ENCODE data around the gene GPATCH3.

Gene GPATCH3

DNA sequence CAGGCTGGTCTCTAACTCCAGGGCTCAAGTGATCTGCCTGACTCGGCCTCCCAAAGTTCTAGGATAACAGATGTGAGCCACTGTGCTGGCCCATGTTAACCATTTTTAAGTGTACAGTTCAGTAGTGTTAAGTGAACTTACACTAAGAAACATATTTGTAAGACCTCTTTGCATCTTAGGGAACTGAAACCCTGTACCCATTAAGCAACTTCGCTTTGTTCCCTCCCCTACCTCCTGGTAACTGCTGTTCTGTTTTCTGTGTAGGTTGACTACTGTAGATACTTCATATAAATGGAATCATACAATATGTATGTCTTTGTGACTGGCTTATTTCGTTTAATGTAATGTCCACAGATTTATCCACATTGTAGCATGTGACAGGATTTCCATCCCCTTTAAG lies 32.3 kb upstream of the GPATCH3 start:
- ATAC-seq (replicated peaks; ENCODE audit: extremely low read depth, poor library complexity, severe bottlenecking) (no peak), DNase-seq (ENCODE audit: low spot score in 2 of 2) (no peak)
- Mint-ChIP-seq H3K4me3 (no peak overlapping the region), H3K27me3 (no peaks in the 10 kb centered on the region), H3K9me3 (no peaks in the 10 kb centered on the region), H3K27ac (ENCODE audit: low read depth) (no peak overlapping the region), H3K4me1 (peaks cover 6% of the 10 kb centered on the region), H3K36me3 (ENCODE audit: insufficient read depth) (peaks cover 36% of the 10 kb centered on the region)

DNA sequence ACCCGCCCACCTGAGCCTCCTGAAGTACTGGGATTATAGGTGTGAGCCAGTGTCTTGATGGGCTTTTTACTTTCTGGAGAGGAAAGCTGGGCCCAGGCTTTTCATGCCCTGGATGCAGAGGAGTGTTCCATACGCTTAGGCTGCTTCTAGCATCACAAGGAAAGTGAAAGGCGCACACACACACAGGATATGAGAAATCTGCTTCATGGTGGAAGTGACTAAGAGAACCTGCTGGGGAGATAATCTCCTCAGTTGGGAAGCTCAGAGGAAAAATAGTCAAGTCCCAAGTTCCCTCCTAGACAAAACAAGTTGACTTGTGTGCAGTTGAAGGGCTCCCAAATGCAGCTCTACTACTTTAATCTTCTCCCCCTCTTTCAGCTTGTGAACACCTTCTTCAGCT lies 23.4 kb upstream of the GPATCH3 start:
- Mint-ChIP-seq H3K4me1 (peaks cover 44% of the 10 kb centered on the region), H3K36me3 (ENCODE audit: insufficient read depth) (peaks cover 45% of the 10 kb centered on the region), H3K9me3 (no peaks in the 10 kb centered on the region), H3K4me3 (peak overlapping the region; percentile 87), H3K27me3 (no peaks in the 10 kb centered on the region), H3K27ac (ENCODE audit: low read depth) (peak overlapping the region; percentile 92)
- DNase-seq (ENCODE audit: low spot score in 2 of 2) (no peak), ATAC-seq (replicated peaks; ENCODE audit: extremely low read depth, poor library complexity, severe bottlenecking) (no peak)

DNA sequence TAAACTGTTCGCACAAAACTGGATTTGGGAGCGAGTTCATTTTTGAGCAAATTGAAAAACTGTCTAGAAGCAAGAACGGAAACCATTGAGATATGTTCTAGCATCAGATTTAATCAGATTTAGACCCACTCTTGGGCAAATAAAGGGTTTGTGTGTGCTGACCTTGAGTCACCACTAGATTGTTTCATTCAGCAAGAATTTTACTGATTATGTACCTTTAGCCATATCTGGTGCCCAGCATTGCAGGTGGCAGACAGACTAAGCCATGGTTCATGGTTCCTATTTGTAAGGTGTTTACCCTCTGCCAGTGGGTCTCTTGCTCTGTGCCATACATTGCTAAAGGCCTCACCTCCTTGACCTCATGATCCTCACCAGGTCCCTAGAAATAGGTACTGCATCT lies 22.6 kb upstream of the GPATCH3 start:
- Mint-ChIP-seq H3K4me1 (peaks cover 44% of the 10 kb centered on the region), H3K36me3 (ENCODE audit: insufficient read depth) (peaks cover 41% of the 10 kb centered on the region), H3K27me3 (no peaks in the 10 kb centered on the region), H3K4me3 (peak overlapping the region; percentile 87), H3K9me3 (no peaks in the 10 kb centered on the region), H3K27ac (ENCODE audit: low read depth) (peak overlapping the region; percentile 92)
- no peak for ATAC-seq (replicated peaks; ENCODE audit: extremely low read depth, poor library complexity, severe bottlenecking)
- DNase-seq (ENCODE audit: low spot score in 2 of 2) = no peak

- Mint-ChIP-seq H3K36me3 (ENCODE audit: insufficient read depth) (peaks cover 36% of the 10 kb centered on the region), H3K4me3 (peak overlapping the region; percentile 87), H3K27ac (ENCODE audit: low read depth) (peak overlapping the region; percentile 92), H3K9me3 (no peaks in the 10 kb centered on the region), H3K4me1 (peaks cover 44% of the 10 kb centered on the region), H3K27me3 (no peaks in the 10 kb centered on the region)
- DNase-seq (ENCODE audit: low spot score in 2 of 2) (no peak), ATAC-seq (replicated peaks; ENCODE audit: extremely low read depth, poor library complexity, severe bottlenecking) (no peak)
Observed at GRCh38 chr1:26922431-26922729, 22.1 kb upstream of the GPATCH3 start.

DNA sequence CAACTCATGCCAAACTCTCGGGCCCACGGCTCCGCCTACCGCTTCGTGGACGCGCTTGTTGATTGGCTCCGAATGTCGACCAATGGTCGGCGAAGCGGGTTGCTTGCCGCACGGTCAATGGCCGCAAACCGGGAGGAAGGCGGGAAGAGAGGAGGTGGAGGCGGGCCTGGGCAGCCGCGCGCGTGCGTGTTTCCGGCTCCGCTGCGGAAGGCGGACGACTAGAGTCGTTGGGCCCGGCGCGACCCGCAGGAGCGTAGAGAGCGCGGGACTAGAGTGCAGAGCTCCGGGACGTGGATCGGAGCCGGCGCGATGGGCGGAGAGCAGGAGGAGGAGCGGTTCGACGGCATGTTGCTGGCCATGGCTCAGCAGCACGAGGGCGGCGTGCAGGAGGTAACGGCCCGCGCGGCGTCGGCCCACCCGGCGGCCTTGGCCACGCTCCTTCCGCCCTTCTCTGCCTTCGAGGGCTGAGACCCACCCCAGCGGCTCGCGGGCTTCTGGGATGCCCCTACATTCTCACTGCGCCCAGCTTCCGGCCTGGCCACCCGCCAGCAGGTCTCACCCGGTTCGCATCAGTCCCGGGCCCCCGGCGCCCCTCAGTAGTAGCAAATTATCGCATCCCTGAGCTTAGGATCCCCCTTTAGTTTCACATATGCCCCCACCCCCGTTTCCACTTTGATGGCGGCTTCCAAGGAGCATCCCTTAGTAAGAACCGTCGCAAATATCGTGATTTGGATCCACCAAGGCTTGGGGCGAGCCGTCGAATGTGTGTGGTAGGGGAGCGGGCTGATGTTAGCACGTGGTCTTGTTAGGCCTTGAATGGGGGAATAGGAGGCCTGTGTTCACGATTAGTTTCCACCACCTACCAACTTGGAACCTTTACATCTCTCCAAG lies 21.5 kb upstream of the GPATCH3 start, which contains the start of gene NUDC:
NUDC (plus strand) TSS at position 204 of the 891 bp plus-strand sequence; CDS start at position 310, 106 bp downstream.
- Mint-ChIP-seq H3K9me3 (no peaks in the 10 kb centered on the region), H3K4me3 (peak within 1 kb of the TSS; percentile 87), H3K4me1 (peaks cover 39% of the 10 kb centered on the region), H3K36me3 (ENCODE audit: insufficient read depth) (peaks cover 31% of the 10 kb centered on the region), H3K27me3 (no peaks in the 10 kb centered on the region), H3K27ac (ENCODE audit: low read depth) (peak within 1 kb of the TSS; percentile 92)
- ATAC-seq (replicated peaks; ENCODE audit: extremely low read depth, poor library complexity, severe bottlenecking) (peak; percentile 95), DNase-seq (ENCODE audit: low spot score in 2 of 2) (peak; percentile 92 to 93)

DNA sequence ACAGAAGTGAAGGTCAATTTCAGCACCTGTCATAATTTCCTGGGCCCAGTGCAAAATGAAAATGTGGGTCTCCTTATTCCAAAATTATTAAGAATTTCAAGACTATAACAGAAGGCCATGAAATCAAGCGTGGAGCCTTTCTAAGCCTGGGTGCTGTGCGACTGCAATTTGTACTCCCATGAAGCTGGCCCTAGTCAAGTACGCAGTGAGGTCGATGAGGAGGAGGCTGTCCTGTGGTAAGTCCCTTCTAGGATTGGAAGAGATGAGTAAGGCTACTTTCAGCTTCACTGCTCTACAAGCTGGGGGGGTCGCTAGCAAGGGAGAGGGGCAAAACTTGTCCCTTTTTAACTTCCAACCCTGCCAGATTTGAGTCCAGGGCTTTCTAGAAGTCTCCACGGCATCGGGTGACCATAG lies 20.9 kb upstream of the GPATCH3 start:
- peak; percentile 34 for ATAC-seq (replicated peaks; ENCODE audit: extremely low read depth, poor library complexity, severe bottlenecking)
- Mint-ChIP-seq H3K36me3 (ENCODE audit: insufficient read depth) (peaks cover 25% of the 10 kb centered on the region), H3K9me3 (no peaks in the 10 kb centered on the region), H3K27me3 (no peaks in the 10 kb centered on the region), H3K27ac (ENCODE audit: low read depth) (peak overlapping the region; percentile 92), H3K4me1 (peaks cover 37% of the 10 kb centered on the region), H3K4me3 (peak overlapping the region; percentile 87)
- no peak for DNase-seq (ENCODE audit: low spot score in 2 of 2)

- peaks cover 8% of the 10 kb centered on the region for H3K27me3 Mint-ChIP-seq
Observed at GRCh38 chr1:26915204-26915842, 15.1 kb upstream of the GPATCH3 start.

DNA sequence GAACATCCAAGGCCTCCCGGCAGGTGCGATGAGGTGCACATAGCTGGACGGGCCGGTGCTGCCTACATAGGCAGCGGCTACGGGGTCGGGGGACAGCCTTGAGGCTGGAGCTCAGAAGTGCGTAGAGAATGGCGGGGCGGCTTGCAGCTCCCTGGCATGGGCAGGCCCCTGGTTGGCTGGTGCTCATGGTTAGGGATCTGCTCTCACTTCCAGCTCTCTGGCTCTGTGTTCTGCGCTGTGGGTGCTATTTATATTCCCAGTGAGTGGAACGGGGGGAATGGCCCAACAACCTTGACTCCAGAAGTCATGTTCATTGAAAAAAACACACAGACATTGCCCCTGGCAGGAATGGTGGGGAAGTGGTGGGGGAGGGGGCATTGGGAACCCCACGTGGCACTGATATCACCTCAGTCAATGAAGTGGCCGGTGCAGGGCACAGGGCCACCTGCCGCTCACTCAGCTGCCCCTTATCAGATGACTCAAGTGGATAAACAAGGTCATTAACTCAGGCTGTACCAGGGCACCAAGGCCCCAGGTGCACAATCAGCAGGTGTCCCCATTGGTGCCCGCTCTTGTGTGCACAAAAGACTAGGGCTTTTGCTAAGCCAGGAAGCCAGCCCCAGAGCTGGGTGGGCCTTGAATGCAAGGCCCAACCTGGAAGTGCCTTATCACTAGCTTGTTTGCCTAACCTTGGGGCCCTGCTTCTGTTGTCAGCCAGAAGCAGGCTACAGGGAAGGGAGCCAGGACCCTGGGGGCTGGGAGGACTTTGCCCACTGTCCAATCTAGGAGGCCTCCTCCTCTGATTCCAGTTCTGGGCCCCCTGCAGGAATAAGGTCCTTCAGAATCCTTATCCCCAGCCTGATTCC lies 13.7 kb upstream of the GPATCH3 start, which contains the start of gene NR0B2:
NR0B2 (minus strand) TSS at position 222 of the 866 bp plus-strand sequence; CDS start at position 187, 35 bp downstream.
- no peak for ATAC-seq (replicated peaks; ENCODE audit: extremely low read depth, poor library complexity, severe bottlenecking)

More at GRCh38 chr1:26915204-26915842, 15.1 kb upstream of the GPATCH3 start:
- H3K4me3 Mint-ChIP-seq = no peak overlapping the region
- no peaks in the 10 kb centered on the region for H3K36me3 Mint-ChIP-seq (ENCODE audit: insufficient read depth)
- DNase-seq (ENCODE audit: low spot score in 2 of 2) (no peak), ATAC-seq (replicated peaks; ENCODE audit: extremely low read depth, poor library complexity, severe bottlenecking) (no peak)
- peaks cover 8% of the 10 kb centered on the region for H3K4me1 Mint-ChIP-seq
- H3K27ac Mint-ChIP-seq (ENCODE audit: low read depth) = no peak overlapping the region
- no peaks in the 10 kb centered on the region for H3K9me3 Mint-ChIP-seq

GRCh38 chr1:26913389-26913753 lies 13.1 kb upstream of the GPATCH3 start:
- no peaks in the 10 kb centered on the region for H3K4me1 Mint-ChIP-seq
- H3K9me3 Mint-ChIP-seq = no peaks in the 10 kb centered on the region

More for the DNA sequence above, 13.7 kb upstream of the GPATCH3 start, which contains the start of gene NR0B2:
- no peaks in the 10 kb centered on the region for H3K4me1 Mint-ChIP-seq
- H3K36me3 Mint-ChIP-seq (ENCODE audit: insufficient read depth) = no peaks in the 10 kb centered on the region
- no peaks in the 10 kb centered on the region for H3K9me3 Mint-ChIP-seq
- peaks cover 16% of the 10 kb centered on the region for H3K27me3 Mint-ChIP-seq
- H3K27ac Mint-ChIP-seq (ENCODE audit: low read depth) = no peak within 1 kb of the TSS
- no peak for DNase-seq (ENCODE audit: low spot score in 2 of 2)
- no peak within 1 kb of the TSS for H3K4me3 Mint-ChIP-seq

GRCh38 chr1:26912147-26912490 lies 11.9 kb upstream of the GPATCH3 start:
- no peak for DNase-seq (ENCODE audit: low spot score in 2 of 2)
- H3K4me3 Mint-ChIP-seq = no peak overlapping the region
- no peaks in the 10 kb centered on the region for H3K9me3 Mint-ChIP-seq
- no peaks in the 10 kb centered on the region for H3K36me3 Mint-ChIP-seq (ENCODE audit: insufficient read depth)
- H3K4me1 Mint-ChIP-seq = no peaks in the 10 kb centered on the region
- H3K27ac Mint-ChIP-seq (ENCODE audit: low read depth) = no peak overlapping the region
- ATAC-seq (replicated peaks; ENCODE audit: extremely low read depth, poor library complexity, severe bottlenecking) = no peak
- peaks cover 16% of the 10 kb centered on the region for H3K27me3 Mint-ChIP-seq

More at GRCh38 chr1:26913389-26913753, 13.1 kb upstream of the GPATCH3 start:
- Mint-ChIP-seq H3K27ac (ENCODE audit: low read depth) (no peak overlapping the region), H3K36me3 (ENCODE audit: insufficient read depth) (no peaks in the 10 kb centered on the region), H3K27me3 (peaks cover 16% of the 10 kb centered on the region), H3K4me3 (no peak overlapping the region)
- DNase-seq (ENCODE audit: low spot score in 2 of 2) (no peak), ATAC-seq (replicated peaks; ENCODE audit: extremely low read depth, poor library complexity, severe bottlenecking) (no peak)

DNA sequence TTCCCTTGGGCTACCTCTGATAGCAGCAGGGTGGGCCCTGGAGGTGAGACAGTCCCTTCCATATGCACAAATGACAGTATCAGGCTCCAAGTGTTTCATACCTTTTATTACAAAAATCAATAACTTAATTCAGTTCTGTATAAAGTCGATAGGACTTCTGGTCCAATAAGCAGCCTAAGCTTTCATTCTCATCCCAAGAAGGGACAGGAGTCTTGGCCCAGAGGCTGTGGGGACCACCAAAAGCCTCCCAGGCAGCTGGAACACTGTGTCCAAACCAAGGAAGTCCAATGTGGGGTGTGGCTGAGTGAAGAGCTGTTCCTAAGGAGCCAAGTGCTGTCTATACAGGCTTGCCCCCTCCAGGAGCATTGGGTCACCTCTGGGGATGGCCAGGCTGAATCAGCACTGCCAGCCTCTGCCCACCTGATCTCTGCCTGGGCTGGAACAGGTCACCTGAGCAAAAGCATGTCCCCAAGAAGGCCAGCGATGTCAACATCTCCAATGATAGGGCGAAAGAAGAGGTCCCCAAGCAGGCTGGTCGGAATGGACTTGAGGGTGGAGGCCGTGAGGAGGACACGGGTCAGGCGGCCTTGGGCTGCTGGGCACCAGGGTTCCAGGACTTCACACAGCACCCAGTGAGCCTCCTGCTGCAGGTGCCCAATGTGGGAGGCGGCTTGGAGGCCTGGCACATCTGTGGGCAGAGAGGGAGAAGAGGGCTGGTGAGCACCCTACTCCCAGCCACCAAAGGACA lies 11.3 kb upstream of the GPATCH3 start:
- Mint-ChIP-seq H3K4me3 (no peak overlapping the region), H3K9me3 (no peaks in the 10 kb centered on the region), H3K4me1 (no peaks in the 10 kb centered on the region), H3K27me3 (peaks cover 16% of the 10 kb centered on the region), H3K36me3 (ENCODE audit: insufficient read depth) (no peaks in the 10 kb centered on the region), H3K27ac (ENCODE audit: low read depth) (no peak overlapping the region)
- DNase-seq (ENCODE audit: low spot score in 2 of 2) (no peak), ATAC-seq (replicated peaks; ENCODE audit: extremely low read depth, poor library complexity, severe bottlenecking) (no peak)
